Measurements from ENCODE around the gene CAPN9. TPM values are rescaled to one million over a fixed set of nuclear protein-coding genes. Genes with fewer than 3 reads are reported as not detected.
A peak's percentile ranks its signal among the peaks of the same experiment; 100 is the strongest.
"Not testable (repeated sequence)": the region's sequence is repeated elsewhere in the genome, so short reads cannot be mapped to it uniquely, and the experiment has no call there.

Gene CAPN9
- total RNA-seq, 1 donor from 2014 or later = not detected

DNA sequence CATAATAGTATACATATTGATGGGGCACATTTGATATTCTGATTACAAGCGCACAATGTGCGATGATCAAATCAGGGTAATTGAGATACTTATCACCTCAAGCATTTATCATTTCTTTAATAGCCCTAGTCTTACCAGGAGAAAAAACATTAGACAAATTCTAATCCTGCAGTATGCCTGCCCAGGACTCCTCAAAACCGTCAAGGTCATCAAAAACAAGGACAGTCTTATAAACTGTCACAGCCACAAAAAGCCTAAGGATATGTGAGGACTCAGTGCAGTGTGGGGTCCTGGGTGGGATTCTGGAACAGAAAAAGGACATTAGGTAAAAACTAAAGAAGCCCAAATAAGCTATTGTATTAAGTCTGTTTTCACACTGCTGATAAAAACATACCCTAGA lies 19.1 kb downstream of the CAPN9 start:
- Histone ChIP-seq H3K4me3 (ENCODE audit: low read depth, low read length) (no peak overlapping the region), H3K36me3 (ENCODE audit: control insufficient read depth, insufficient read depth, low read length) (no peaks in the 10 kb centered on the region), H3K27me3 (ENCODE audit: control insufficient read depth, insufficient read depth, low read length) (no peaks in the 10 kb centered on the region)
- FAIRE-seq (no peak), DNase-seq (ENCODE audit: low read depth) (no peak)
- TF ChIP-seq, protein P1, sequence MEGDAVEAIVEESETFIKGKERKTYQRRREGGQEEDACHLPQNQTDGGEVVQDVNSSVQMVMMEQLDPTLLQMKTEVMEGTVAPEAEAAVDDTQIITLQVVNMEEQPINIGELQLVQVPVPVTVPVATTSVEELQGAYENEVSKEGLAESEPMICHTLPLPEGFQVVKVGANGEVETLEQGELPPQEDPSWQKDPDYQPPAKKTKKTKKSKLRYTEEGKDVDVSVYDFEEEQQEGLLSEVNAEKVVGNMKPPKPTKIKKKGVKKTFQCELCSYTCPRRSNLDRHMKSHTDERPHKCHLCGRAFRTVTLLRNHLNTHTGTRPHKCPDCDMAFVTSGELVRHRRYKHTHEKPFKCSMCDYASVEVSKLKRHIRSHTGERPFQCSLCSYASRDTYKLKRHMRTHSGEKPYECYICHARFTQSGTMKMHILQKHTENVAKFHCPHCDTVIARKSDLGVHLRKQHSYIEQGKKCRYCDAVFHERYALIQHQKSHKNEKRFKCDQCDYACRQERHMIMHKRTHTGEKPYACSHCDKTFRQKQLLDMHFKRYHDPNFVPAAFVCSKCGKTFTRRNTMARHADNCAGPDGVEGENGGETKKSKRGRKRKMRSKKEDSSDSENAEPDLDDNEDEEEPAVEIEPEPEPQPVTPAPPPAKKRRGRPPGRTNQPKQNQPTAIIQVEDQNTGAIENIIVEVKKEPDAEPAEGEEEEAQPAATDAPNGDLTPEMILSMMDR (IDR thresholded peaks at IDR 0.05; ENCODE audit: insufficient read depth, low read length, severe bottlenecking) = no peak

DNA sequence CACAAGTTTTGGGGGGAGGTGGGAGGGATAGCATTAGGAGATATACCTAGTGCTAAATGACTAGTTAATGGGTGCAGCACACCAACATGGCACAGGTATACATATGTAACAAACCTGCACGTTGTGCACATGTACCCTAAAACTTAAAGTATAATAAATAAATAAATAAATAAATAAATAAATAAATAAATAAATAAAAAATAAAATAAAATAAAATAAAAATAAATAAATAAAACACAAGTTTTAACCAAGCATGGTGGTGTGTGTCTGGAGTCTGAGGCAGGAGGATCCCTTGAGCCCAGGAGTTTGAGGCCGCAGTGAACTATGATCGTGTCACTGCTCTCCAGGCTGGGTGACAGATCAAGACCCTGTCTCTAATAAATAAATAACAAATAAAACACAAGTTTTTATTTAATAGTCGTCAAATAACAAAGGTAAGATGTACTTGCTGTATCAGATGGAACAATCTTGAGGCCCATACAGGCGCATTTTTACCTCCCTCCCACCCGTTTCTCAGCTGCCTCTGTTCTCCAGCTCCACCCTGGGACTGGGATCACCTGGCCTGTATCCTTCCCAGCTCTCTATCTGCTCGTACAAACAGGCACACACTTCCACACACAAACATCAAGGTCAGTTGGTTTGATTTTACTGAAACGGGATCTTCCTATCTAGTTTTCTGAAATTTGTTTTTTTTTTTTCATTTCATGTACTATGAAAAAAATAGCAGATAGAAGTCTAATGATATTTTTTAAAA lies 20.8 kb downstream of the CAPN9 start:
- H3K36me3 ChIP-seq (ENCODE audit: control insufficient read depth, insufficient read depth, low read length); H3K27me3 ChIP-seq (ENCODE audit: control insufficient read depth, insufficient read depth, low read length); H3K4me3 ChIP-seq (ENCODE audit: low read depth, low read length); DNase-seq (ENCODE audit: low read depth); FAIRE-seq: not testable (repeated sequence)

DNA sequence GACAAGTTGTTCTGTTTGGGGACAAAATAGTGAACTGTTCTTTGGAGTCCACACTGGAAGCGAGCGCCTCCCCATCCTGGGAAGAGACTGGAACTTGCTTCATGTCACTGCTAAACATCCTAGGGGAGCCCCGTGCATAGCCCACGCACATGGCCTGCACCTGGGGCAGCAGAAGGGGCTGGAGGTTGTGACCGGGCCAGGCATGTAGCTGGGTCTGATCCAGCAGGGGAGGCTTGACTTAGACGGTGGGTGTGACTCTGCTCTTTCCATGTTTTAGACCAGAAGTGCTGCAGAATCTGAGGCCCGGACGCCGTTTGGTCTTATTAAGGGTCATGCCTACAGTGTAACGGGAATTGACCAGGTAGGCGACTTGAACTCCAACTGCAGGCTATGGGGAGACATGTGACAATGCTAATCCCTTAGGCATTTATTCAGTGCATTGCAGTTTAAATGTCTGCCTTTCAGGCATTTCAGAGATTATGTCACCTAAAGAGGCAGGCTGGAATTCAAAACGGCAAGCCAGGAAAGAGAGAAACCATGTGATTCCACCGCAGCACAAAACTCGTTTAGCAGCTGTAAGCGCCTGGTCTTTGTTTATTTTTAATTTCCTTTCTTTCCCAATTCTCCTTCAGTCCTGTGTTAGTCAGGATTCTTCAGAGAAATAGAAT lies 21.8 kb downstream of the CAPN9 start:
- peak; percentile 81 for DNase-seq (ENCODE audit: low read depth)
- no peak overlapping the region for H3K4me3 ChIP-seq (ENCODE audit: low read depth, low read length)
- no peaks in the 10 kb centered on the region for H3K27me3 ChIP-seq (ENCODE audit: control insufficient read depth, insufficient read depth, low read length)
- H3K36me3 ChIP-seq (ENCODE audit: control insufficient read depth, insufficient read depth, low read length) = no peaks in the 10 kb centered on the region
- TF ChIP-seq, protein P1 (IDR thresholded peaks at IDR 0.05; ENCODE audit: insufficient read depth, low read length, severe bottlenecking) = no peak
- peak; percentile 18 for FAIRE-seq

DNA sequence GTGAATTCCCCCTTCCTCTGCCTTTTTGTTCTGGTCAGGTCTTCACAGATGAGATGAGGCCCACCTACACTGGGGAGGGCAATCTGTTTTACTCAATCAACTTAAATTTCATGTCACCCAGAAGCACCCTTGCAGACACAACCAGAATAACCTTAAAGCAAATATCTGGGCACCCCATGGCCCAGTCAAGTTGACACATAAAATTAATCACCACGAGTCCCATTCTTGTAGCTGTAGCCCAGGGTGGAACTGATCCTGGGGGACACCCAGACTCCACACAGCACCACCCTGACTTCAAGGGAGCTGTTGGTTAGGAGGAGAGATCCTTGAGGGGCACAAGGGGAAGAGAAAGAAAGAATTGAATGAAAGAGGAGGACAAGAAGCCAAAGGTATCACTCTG lies 23.1 kb downstream of the CAPN9 start:
- Histone ChIP-seq H3K36me3 (ENCODE audit: control insufficient read depth, insufficient read depth, low read length) (no peaks in the 10 kb centered on the region), H3K4me3 (ENCODE audit: low read depth, low read length) (no peak overlapping the region), H3K27me3 (ENCODE audit: control insufficient read depth, insufficient read depth, low read length) (no peaks in the 10 kb centered on the region)
- TF ChIP-seq, protein P1 (IDR thresholded peaks at IDR 0.05; ENCODE audit: insufficient read depth, low read length, severe bottlenecking) = no peak
- FAIRE-seq = no peak
- DNase-seq (ENCODE audit: low read depth) = no peak

DNA sequence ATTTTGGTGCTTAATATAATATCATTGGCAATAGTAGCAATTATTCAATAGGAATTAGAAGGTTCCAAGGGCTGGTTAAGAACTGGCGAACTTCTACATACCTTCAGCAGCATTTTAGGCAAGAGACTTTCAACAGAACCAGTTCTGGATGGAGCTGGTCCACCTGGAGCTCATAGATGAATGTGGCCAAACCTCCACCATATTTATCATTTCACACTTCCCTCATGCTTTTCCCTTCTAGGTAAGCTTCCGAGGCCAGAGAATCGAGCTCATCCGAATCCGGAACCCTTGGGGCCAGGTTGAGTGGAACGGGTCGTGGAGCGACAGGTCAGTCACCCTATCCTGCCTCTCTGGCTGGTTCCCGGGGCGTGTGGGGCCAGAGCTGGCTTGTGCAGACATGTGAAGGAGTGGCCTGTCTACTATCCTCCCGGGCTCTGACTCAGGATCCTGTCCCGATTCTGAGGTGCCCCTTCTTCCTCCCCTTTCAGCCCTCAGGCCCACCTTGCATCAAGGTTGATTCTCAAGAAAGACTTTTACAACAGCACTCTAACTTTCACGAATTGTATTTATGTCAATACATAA lies 24.7 kb downstream of the CAPN9 start:
- FAIRE-seq = no peak
- Histone ChIP-seq H3K4me3 (ENCODE audit: low read depth, low read length) (no peak overlapping the region), H3K27me3 (ENCODE audit: control insufficient read depth, insufficient read depth, low read length) (no peaks in the 10 kb centered on the region), H3K36me3 (ENCODE audit: control insufficient read depth, insufficient read depth, low read length) (no peaks in the 10 kb centered on the region)
- TF ChIP-seq, protein P1 (IDR thresholded peaks at IDR 0.05; ENCODE audit: insufficient read depth, low read length, severe bottlenecking) = no peak
- DNase-seq (ENCODE audit: low read depth) = peak; percentile 72

Measured in bronchial epithelial cell (primary cell).